ENCODE measurements around the gene UBE2K.
"Not testable (repeated sequence)": the region's sequence is repeated elsewhere in the genome, so short reads cannot be mapped to it uniquely, and the experiment has no call there.

UBE2K gene

GRCh38 chr4:39813033-39813432 is 115.1 kb downstream of the UBE2K start:
- DNase-seq, result not testable (repeated sequence)

- not testable (repeated sequence) for DNase-seq
Measured at GRCh38 chr4:39813761-39814160, 115.8 kb downstream of the UBE2K start.

GRCh38 chr4:39814403-39815185 is 116.7 kb downstream of the UBE2K start:
- no peak for DNase-seq

GRCh38 chr4:39818646-39819045 is 120.7 kb downstream of the UBE2K start:
- DNase-seq, result no peak

GRCh38 chr4:39820186-39820585 is 122.2 kb downstream of the UBE2K start:
- DNase-seq, result no peak

GRCh38 chr4:39821951-39822350 is 124.0 kb downstream of the UBE2K start:
- DNase-seq, result no peak

- no peak for DNase-seq
Measured at GRCh38 chr4:39822662-39823061, 124.7 kb downstream of the UBE2K start.

- DNase-seq, result no peak
Measured at GRCh38 chr4:39823191-39823590, 125.3 kb downstream of the UBE2K start.

- no peak for DNase-seq
Measured at GRCh38 chr4:39825090-39825489, 127.2 kb downstream of the UBE2K start.

GRCh38 chr4:39825741-39826231 is 127.8 kb downstream of the UBE2K start:
- DNase-seq, result no peak
